Heart left ventricle (tissue), 13 donors: ENCODE data around the gene FBXO4.

Experiments used
- POLR2A ChIP-seq, 2 donors: fragments of 450-650 bp; IDR thresholded peaks; one replicate each; pipeline ENCODE4 v1.6.1; 2017; ENCODE audit warnings: antibody characterized with exemption in 2 of 2, mild to moderate bottlenecking in 2 of 2, moderate library complexity in 2 of 2
- TF ChIP-seq, protein P1 (sequence below), 12 donors: fragments of 200-600 bp; sonication (generic) in 4 of 12; IDR thresholded peaks; one replicate each; pipeline versions ENCODE4 v1.5.0 to v1.8.0; 2018 to 2022; ENCODE audit warnings: antibody characterized with exemption in 12 of 12, mild to moderate bottlenecking in 5 of 12
- donor health status: ischemic (EF 13 %, LVEDD 7.1; RV severe dilation, severe dysfunction).
- donor health status: DM: no; HTN: yes; CAD: no.
- donor health status: DM: no; HTN: no; CAD: no.
- donor health status: ischemic (EF 25% LVEDD 6.9; RV normal size, moderate dysfunction).
- donor health status: ischemic (EF 25% LVEDD 5.7; RV mildly dilated, moderate dysfunction).
- donor health status: ischemic (EF 35%, LVEDD 5.7; RV mildly dilated, moderate dysfunction).
- donor health status: nonischemic (EF 11% LVEDD 7.7; RV severe dilation, severe dysfunction).
- donor health status: DM: yes; HTN: yes; CAD: no.
- donor health status: PGD.
- donor health status: ischemic (EF 29% LVEDD 5.4; RV normal size, mild dysfunction).
- donor health status: nonischemic (EF 23%, LVEDD 6.1; RV moderate dilation, normal function).

GRCh38 chr5:41940641-41941040 lies 15.6 kb downstream of the FBXO4 start:
- TF ChIP-seq POLR2A (IDR thresholded peaks at IDR 0.05), result no peak
- TF ChIP-seq, protein P1, sequence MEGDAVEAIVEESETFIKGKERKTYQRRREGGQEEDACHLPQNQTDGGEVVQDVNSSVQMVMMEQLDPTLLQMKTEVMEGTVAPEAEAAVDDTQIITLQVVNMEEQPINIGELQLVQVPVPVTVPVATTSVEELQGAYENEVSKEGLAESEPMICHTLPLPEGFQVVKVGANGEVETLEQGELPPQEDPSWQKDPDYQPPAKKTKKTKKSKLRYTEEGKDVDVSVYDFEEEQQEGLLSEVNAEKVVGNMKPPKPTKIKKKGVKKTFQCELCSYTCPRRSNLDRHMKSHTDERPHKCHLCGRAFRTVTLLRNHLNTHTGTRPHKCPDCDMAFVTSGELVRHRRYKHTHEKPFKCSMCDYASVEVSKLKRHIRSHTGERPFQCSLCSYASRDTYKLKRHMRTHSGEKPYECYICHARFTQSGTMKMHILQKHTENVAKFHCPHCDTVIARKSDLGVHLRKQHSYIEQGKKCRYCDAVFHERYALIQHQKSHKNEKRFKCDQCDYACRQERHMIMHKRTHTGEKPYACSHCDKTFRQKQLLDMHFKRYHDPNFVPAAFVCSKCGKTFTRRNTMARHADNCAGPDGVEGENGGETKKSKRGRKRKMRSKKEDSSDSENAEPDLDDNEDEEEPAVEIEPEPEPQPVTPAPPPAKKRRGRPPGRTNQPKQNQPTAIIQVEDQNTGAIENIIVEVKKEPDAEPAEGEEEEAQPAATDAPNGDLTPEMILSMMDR (IDR thresholded peaks at IDR 0.05), result no peak
